ENCODE measurements around the gene DGKG.

DNA sequence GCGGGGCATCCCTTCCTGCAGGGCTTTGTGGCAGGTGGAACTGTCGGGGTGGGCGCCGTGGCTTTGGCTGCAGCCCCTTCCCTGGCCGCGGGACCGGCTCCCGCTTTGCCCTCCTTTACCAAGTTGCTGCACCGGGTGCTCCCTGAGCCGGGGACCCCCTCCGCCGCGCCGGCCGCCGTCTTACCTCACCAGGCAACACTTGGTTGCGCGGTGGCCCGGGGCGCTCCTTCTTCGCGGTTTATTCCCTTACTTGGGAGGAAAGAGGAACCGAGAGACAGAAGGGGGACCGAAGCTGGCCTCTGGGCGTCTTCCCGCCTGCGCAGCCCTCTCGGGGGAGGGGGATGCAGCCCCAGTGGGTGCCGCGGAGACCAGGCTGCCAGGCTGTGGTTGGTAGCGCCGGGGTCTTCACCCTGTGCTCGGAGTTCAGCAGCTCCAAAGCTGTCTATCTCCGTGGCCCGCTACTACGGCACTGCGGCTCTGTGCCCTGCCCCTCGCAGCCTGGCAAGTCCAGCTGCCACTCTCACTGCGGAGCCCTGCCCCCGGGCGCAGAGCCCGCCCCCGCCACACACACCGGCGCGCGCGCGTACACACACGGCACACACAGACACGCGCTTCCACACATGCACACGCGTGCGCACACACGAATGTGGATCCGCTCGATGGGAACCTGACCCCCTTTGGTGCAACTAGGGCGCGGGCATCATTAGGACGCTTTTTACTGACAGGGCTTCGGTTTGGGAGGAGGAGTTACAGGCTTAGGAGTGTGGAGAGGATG lies at the start of gene DGKG:
- TF ChIP-seq, protein P1, sequence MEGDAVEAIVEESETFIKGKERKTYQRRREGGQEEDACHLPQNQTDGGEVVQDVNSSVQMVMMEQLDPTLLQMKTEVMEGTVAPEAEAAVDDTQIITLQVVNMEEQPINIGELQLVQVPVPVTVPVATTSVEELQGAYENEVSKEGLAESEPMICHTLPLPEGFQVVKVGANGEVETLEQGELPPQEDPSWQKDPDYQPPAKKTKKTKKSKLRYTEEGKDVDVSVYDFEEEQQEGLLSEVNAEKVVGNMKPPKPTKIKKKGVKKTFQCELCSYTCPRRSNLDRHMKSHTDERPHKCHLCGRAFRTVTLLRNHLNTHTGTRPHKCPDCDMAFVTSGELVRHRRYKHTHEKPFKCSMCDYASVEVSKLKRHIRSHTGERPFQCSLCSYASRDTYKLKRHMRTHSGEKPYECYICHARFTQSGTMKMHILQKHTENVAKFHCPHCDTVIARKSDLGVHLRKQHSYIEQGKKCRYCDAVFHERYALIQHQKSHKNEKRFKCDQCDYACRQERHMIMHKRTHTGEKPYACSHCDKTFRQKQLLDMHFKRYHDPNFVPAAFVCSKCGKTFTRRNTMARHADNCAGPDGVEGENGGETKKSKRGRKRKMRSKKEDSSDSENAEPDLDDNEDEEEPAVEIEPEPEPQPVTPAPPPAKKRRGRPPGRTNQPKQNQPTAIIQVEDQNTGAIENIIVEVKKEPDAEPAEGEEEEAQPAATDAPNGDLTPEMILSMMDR (IDR thresholded peaks at IDR 0.05) = no peak
- TF ChIP-seq POLR2A (IDR thresholded peaks at IDR 0.05) = no peak

Data from Peyer's patch (tissue), 4 donors.